GM12872 (cell line): ENCODE measurements around the gene GPM6B.

Experiments used
- TF ChIP-seq, protein P1 (sequence below): IDR thresholded peaks from 3 replicates; pipeline ENCODE4 v1.5.1; 2011; ENCODE audit warnings: low read depth, mild to moderate bottlenecking, low read length, moderate library complexity; ENCODE audit not compliant: insufficient read depth

GPM6B gene

GRCh38 chrX:13821738-13822137, 4.8 kb upstream of the GPM6B start:
- TF ChIP-seq, protein P1, sequence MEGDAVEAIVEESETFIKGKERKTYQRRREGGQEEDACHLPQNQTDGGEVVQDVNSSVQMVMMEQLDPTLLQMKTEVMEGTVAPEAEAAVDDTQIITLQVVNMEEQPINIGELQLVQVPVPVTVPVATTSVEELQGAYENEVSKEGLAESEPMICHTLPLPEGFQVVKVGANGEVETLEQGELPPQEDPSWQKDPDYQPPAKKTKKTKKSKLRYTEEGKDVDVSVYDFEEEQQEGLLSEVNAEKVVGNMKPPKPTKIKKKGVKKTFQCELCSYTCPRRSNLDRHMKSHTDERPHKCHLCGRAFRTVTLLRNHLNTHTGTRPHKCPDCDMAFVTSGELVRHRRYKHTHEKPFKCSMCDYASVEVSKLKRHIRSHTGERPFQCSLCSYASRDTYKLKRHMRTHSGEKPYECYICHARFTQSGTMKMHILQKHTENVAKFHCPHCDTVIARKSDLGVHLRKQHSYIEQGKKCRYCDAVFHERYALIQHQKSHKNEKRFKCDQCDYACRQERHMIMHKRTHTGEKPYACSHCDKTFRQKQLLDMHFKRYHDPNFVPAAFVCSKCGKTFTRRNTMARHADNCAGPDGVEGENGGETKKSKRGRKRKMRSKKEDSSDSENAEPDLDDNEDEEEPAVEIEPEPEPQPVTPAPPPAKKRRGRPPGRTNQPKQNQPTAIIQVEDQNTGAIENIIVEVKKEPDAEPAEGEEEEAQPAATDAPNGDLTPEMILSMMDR, result no peak

DNA sequence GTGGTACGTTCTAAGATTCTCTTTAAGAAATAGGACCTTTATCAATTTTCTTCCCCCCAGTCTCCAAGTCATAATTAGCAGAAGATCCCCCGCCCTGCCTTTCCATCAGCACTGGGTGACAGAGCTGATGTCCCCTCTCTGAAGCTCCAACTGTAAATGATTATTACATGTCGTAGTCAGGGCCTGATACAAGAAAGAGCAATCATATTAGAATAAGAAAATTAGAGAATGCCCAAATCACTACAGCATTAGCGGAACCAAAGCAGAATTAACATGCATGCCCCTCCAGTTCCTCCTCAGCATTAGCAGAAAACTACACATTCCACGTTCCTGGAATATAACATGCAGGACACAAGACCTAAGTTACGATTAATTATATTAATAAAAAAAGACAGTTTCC, 717 bp downstream of the GPM6B start:
- TF ChIP-seq, protein P1, result no peak

DNA sequence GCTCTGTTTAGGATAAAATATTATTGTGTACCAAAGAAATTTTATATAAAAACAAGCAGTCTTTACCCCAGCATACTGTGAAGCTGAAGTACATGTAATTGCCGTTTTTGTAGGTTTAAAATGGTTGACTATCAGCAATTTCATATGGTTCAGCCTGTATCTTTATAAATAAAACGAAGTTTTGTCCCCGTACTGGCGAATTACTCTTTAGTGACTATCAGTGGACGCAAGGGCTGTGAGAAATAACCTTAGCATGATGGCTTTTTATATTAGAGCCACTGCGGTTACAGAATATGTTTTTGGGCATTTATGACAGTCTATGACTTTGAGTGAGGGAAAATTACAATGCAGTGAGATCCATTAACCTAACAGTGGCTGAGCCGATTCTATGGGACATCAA, 1.2 kb downstream of the GPM6B start:
- TF ChIP-seq, protein P1, result no peak

DNA sequence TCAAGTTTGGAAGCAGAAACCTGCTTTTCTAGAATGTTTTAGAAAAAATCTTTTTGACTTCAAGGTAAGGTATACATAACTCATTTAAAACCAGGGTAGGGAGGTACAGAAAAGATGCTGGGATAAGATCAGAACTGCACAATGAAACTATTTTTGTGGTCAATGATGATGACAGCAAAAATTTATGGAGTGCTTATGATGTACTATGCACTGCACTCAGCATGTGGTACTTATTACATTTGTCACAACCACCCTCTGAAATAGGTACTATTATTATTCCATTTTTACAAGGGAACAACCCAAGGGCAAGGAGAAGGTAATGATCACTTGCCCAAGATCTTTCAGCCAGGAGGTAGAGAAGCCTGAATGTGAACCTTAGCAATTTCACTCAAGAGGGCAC, 8.0 kb downstream of the GPM6B start:
- TF ChIP-seq, protein P1, result no peak

DNA sequence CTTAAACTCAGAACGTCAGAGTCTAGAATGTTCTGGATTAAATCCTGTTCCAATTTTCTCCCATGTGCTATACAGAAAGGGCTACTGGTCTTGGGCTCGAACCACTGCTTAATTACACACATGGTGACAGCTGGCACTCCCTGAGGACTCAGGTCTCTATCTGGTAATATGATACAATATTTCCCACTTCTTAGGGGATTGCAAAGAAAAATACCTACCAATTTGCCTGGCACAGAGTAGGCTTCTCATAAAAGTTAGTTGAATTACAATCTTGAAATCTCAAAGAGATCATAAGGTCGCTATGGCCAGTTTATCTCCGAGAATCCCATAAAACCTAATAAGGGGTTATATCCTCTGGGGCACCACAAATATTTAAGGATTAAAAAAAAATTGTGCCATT, 8.6 kb downstream of the GPM6B start:
- TF ChIP-seq, protein P1, result no peak

- TF ChIP-seq, protein P1, result no peak
Measured at GRCh38 chrX:13805241-13805640, 11.7 kb downstream of the GPM6B start.

- TF ChIP-seq, protein P1, result no peak
Measured at GRCh38 chrX:13803116-13803515, 13.8 kb downstream of the GPM6B start.

GRCh38 chrX:13798184-13798583, 18.7 kb downstream of the GPM6B start:
- TF ChIP-seq, protein P1, result no peak
